ENCODE results near the gene ARHGDIG.

DNA sequence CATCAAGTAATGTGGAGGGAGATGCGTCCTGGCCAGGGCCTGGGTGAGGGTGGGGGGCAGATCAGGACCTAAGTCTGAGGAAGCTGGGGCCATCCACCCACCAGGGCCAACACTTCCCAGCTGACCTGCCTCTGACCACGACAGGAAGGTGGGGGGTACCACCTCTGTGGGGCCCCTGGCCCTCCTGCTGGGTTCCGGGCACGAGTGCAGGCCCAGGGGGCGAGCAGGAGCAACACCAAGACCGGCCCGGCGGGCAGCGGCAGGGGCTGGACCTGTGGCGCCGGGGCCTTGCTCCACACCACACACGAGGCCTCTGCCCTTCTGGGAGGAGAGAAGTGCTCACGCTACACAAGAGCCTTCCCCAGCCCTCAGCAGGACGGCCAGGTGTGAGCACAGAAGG is 15.9 kb downstream of the ARHGDIG start:
- no peak for TF ChIP-seq EZH2 (IDR thresholded peaks at IDR 0.05; ENCODE audit: borderline replicate concordance, low read depth, low read length)
- TF ChIP-seq SMARCA4 (IDR thresholded peaks at IDR 0.05): no peak
- no peak for TF ChIP-seq POLR2A (conservative IDR thresholded peaks at IDR 0.05)
- no peak for TF ChIP-seq GATAD2A (IDR thresholded peaks at IDR 0.05)
- no peak for TF ChIP-seq FOXK1 (CRISPR knock-in tag; IDR thresholded peaks at IDR 0.05; ENCODE audit: borderline replicate concordance)
- no peak for TF ChIP-seq JUN (IDR thresholded peaks at IDR 0.05; ENCODE audit: borderline replicate concordance, low read depth, low read length)
- no peak for TF ChIP-seq JUN (CRISPR knock-in tag; IDR thresholded peaks at IDR 0.05; ENCODE audit: borderline replicate concordance)
- TF ChIP-seq CTCF (IDR thresholded peaks at IDR 0.05 in 2 of 3, conservative IDR thresholded peaks at IDR 0.05 in 1 of 3; ENCODE audit: insufficient read depth in 2 of 3, low read depth in 1 of 3, low read length in 3 of 3): no peak
- no peak for TF ChIP-seq ZHX1 (conservative IDR thresholded peaks at IDR 0.05; ENCODE audit: low read length)
